HEK293 (cell line): ENCODE data around the gene EDC3.

Experiments
- FEZF1 ChIP-seq: fragments of 450-650 bp; formaldehyde crosslinking; IDR thresholded peaks from 2 replicates; pipeline ENCODE4 v1.5.1; 2016; ENCODE audit warnings: missing biosample characterization, missing genetic modification characterization
- ZFP37 ChIP-seq: fragments of 450-650 bp; formaldehyde crosslinking; IDR thresholded peaks from 2 replicates; pipeline ENCODE4 v1.5.1; 2016; ENCODE audit warnings: missing biosample characterization, missing genetic modification characterization
- ZNF274 ChIP-seq, 2 experiments: fragments of 200-500 bp in 1 of 2; fragments of 450-650 bp in 1 of 2; sonication (Bioruptor generic) in 1 of 2; formaldehyde crosslinking in 1 of 2; IDR thresholded peaks; 2 replicates each; pipeline versions ENCODE4 v1.5.1 to v1.6.1; 2014 to 2016; ENCODE audit warnings: borderline replicate concordance in 1 of 2, inconsistent platforms in 1 of 2, low read length in 1 of 2, missing biosample characterization in 1 of 2, missing genetic modification characterization in 1 of 2
- ZNF473 ChIP-seq: fragments of 450-650 bp; formaldehyde crosslinking; IDR thresholded peaks from 2 replicates; pipeline ENCODE4 v1.5.1; 2017; ENCODE audit warnings: missing biosample characterization, missing genetic modification characterization
- TF ChIP-seq, protein P1 (sequence below): fragments of 450-650 bp; formaldehyde crosslinking; IDR thresholded peaks from 2 replicates; pipeline ENCODE4 v1.5.1; 2016; ENCODE audit warnings: missing biosample characterization, missing genetic modification characterization
- TF ChIP-seq, protein P2 (sequence below): fragments of 450-650 bp; formaldehyde crosslinking; IDR thresholded peaks from 2 replicates; pipeline ENCODE4 v1.5.1; 2017; ENCODE audit warnings: missing biosample characterization, missing genetic modification characterization
- TF ChIP-seq, protein P3 (sequence below): fragments of 450-650 bp; formaldehyde crosslinking; IDR thresholded peaks from 2 replicates; pipeline ENCODE4 v1.5.1; 2017; ENCODE audit warnings: missing biosample characterization, missing genetic modification characterization
- TF ChIP-seq, protein P4 (sequence below): fragments of 450-650 bp; formaldehyde crosslinking; IDR thresholded peaks from 2 replicates; pipeline ENCODE4 v1.5.1; 2016; ENCODE audit warnings: missing biosample characterization, missing genetic modification characterization
- TF ChIP-seq, protein P5 (sequence below): fragments of 450-650 bp; formaldehyde crosslinking; IDR thresholded peaks from 2 replicates; pipeline ENCODE4 v1.5.1; 2016; ENCODE audit warnings: missing biosample characterization, missing genetic modification characterization

DNA sequence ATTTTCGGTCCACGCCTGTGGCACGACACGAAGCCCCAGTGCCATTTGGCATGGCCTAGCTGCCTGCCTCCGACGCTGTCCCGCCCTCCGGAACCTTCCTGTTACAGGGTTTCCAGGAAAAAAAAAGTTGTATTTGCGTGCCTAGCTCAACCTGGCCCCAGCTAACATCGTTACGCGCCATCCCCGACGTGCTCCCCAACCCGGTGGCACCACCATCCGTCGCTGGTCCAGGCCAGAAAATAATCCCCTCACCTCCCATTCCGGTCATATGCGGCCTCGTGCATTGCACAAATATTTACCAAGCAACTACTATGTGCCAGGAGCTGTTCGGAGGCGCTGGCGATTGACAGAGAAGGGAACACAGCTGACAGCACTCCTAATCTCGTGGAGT, 30.9 kb upstream of the EDC3 start:
- TF ChIP-seq, protein P1, sequence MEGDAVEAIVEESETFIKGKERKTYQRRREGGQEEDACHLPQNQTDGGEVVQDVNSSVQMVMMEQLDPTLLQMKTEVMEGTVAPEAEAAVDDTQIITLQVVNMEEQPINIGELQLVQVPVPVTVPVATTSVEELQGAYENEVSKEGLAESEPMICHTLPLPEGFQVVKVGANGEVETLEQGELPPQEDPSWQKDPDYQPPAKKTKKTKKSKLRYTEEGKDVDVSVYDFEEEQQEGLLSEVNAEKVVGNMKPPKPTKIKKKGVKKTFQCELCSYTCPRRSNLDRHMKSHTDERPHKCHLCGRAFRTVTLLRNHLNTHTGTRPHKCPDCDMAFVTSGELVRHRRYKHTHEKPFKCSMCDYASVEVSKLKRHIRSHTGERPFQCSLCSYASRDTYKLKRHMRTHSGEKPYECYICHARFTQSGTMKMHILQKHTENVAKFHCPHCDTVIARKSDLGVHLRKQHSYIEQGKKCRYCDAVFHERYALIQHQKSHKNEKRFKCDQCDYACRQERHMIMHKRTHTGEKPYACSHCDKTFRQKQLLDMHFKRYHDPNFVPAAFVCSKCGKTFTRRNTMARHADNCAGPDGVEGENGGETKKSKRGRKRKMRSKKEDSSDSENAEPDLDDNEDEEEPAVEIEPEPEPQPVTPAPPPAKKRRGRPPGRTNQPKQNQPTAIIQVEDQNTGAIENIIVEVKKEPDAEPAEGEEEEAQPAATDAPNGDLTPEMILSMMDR (tag by site-specific recombination) = no peak
- no peak for TF ChIP-seq ZNF473
- no peak for TF ChIP-seq FEZF1 (tag by site-specific recombination)
- TF ChIP-seq, protein P2, sequence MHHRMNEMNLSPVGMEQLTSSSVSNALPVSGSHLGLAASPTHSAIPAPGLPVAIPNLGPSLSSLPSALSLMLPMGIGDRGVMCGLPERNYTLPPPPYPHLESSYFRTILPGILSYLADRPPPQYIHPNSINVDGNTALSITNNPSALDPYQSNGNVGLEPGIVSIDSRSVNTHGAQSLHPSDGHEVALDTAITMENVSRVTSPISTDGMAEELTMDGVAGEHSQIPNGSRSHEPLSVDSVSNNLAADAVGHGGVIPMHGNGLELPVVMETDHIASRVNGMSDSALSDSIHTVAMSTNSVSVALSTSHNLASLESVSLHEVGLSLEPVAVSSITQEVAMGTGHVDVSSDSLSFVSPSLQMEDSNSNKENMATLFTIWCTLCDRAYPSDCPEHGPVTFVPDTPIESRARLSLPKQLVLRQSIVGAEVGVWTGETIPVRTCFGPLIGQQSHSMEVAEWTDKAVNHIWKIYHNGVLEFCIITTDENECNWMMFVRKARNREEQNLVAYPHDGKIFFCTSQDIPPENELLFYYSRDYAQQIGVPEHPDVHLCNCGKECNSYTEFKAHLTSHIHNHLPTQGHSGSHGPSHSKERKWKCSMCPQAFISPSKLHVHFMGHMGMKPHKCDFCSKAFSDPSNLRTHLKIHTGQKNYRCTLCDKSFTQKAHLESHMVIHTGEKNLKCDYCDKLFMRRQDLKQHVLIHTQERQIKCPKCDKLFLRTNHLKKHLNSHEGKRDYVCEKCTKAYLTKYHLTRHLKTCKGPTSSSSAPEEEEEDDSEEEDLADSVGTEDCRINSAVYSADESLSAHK (tag by site-specific recombination) = no peak
- TF ChIP-seq ZFP37 (tag by site-specific recombination) = no peak
- TF ChIP-seq, protein P3, sequence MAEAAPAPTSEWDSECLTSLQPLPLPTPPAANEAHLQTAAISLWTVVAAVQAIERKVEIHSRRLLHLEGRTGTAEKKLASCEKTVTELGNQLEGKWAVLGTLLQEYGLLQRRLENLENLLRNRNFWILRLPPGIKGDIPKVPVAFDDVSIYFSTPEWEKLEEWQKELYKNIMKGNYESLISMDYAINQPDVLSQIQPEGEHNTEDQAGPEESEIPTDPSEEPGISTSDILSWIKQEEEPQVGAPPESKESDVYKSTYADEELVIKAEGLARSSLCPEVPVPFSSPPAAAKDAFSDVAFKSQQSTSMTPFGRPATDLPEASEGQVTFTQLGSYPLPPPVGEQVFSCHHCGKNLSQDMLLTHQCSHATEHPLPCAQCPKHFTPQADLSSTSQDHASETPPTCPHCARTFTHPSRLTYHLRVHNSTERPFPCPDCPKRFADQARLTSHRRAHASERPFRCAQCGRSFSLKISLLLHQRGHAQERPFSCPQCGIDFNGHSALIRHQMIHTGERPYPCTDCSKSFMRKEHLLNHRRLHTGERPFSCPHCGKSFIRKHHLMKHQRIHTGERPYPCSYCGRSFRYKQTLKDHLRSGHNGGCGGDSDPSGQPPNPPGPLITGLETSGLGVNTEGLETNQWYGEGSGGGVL = no peak
- TF ChIP-seq, protein P4, sequence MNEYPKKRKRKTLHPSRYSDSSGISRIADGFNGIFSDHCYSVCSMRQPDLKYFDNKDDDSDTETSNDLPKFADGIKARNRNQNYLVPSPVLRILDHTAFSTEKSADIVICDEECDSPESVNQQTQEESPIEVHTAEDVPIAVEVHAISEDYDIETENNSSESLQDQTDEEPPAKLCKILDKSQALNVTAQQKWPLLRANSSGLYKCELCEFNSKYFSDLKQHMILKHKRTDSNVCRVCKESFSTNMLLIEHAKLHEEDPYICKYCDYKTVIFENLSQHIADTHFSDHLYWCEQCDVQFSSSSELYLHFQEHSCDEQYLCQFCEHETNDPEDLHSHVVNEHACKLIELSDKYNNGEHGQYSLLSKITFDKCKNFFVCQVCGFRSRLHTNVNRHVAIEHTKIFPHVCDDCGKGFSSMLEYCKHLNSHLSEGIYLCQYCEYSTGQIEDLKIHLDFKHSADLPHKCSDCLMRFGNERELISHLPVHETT (tag by site-specific recombination) = no peak
- TF ChIP-seq, protein P5, sequence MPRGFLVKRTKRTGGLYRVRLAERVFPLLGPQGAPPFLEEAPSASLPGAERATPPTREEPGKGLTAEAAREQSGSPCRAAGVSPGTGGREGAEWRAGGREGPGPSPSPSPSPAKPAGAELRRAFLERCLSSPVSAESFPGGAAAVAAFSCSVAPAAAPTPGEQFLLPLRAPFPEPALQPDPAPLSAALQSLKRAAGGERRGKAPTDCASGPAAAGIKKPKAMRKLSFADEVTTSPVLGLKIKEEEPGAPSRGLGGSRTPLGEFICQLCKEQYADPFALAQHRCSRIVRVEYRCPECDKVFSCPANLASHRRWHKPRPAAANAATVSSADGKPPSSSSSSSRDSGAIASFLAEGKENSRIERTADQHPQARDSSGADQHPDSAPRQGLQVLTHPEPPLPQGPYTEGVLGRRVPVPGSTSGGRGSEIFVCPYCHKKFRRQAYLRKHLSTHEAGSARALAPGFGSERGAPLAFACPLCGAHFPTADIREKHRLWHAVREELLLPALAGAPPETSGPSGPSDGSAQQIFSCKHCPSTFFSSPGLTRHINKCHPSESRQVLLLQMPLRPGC = no peak
- TF ChIP-seq ZNF274 (IDR thresholded peaks at IDR 0.05; ENCODE audit: low read length) = no peak
- no peak for TF ChIP-seq ZNF274 (tag by site-specific recombination; IDR thresholded peaks at IDR 0.05; ENCODE audit: borderline replicate concordance)
